Muscle of leg (tissue), 11 donors: ENCODE measurements around the gene PPIF. TPM values are rescaled to one million over a fixed set of nuclear protein-coding genes. Genes with fewer than 3 reads are reported as not detected.

Experiments
- DNase-seq: peaks from one replicate; pipeline ENCODE4 v3.0.0; 2013
- H3K27ac ChIP-seq: one replicate; pipeline ENCODE4 v1.5.1; 2013; ENCODE audit warnings: mild to moderate bottlenecking, low read length, control low read depth
- H3K27me3 ChIP-seq: one replicate; pipeline ENCODE4 v1.6.1; 2013; ENCODE audit warnings: low read length; ENCODE audit not compliant: control insufficient read depth, insufficient read depth
- H3K36me3 ChIP-seq: one replicate; pipeline ENCODE4 v1.6.1; 2013; ENCODE audit warnings: low read length; ENCODE audit not compliant: control insufficient read depth, insufficient read depth
- H3K4me1 ChIP-seq: one replicate; pipeline ENCODE4 v1.6.1; 2013; ENCODE audit warnings: low read length; ENCODE audit not compliant: control insufficient read depth, insufficient read depth
- H3K4me3 ChIP-seq: one replicate; pipeline ENCODE4 v1.5.1; 2013; ENCODE audit warnings: low read length, control low read depth
- H3K9me3 ChIP-seq: replicated peaks from 2 replicates; pipeline ENCODE4 v1.6.1; 2013; ENCODE audit warnings: low read depth, low read length; ENCODE audit not compliant: control insufficient read depth
- WGBS: methylation state at CpG from one replicate; pipeline ENCODE4 v1.1.5; 2013; ENCODE audit warnings: missing lambda C conversion rate; ENCODE audit not compliant: insufficient coverage; 5-methylcytosine and 5-hydroxymethylcytosine counted together
- polyA plus RNA-seq, 8 donors: library from polyadenylated mRNA; unstranded; fragments of 120-200 nt; gene quantifications; one replicate each; pipeline versions ENCODE4 v1.2.1 to v1.2.3, GENCODE V29; 2013; ENCODE audit warnings: inconsistent platforms in 1 of 8, low replicate concordance in 1 of 8; ENCODE audit not compliant: insufficient read length in 8 of 8, insufficient read depth in 1 of 8
- total RNA-seq: library from RNA; stranded (reverse); fragments of 120-200 nt; gene quantifications from one replicate; pipeline ENCODE4 v1.2.4, GENCODE V29; 2013

The PPIF gene
- total and polyA plus RNA-seq, 9 donors, result 8.3 to 28.6 (median 24.3) TPM

GRCh38 chr10:79321494-79321882, 25.8 kb upstream of the PPIF start:
- H3K9me3 ChIP-seq, result no peaks in the 10 kb centered on the region
- no peak overlapping the region for H3K4me3 ChIP-seq
- no peak for DNase-seq
- no peaks in the 10 kb centered on the region for H3K36me3 ChIP-seq
- H3K4me1 ChIP-seq, result peaks cover 8% of the 10 kb centered on the region
- 65% methylated on average over 2 of the region's 2 CpGs for WGBS
- no peak overlapping the region for H3K27ac ChIP-seq
- H3K27me3 ChIP-seq, result peaks cover 2% of the 10 kb centered on the region

- DNase-seq, result no peak
- no peaks in the 10 kb centered on the region for H3K9me3 ChIP-seq
- no peak overlapping the region for H3K4me3 ChIP-seq
- peaks cover 8% of the 10 kb centered on the region for H3K4me1 ChIP-seq
- peaks cover 2% of the 10 kb centered on the region for H3K27me3 ChIP-seq
- H3K36me3 ChIP-seq, result no peaks in the 10 kb centered on the region
- H3K27ac ChIP-seq, result no peak overlapping the region
Measured at GRCh38 chr10:79321951-79322350, 25.3 kb upstream of the PPIF start.

GRCh38 chr10:79322616-79323543, 24.4 kb upstream of the PPIF start:
- Histone ChIP-seq H3K27me3 (peaks cover 2% of the 10 kb centered on the region), H3K36me3 (no peaks in the 10 kb centered on the region), H3K9me3 (no peaks in the 10 kb centered on the region), H3K27ac (no peak overlapping the region), H3K4me1 (peaks cover 3% of the 10 kb centered on the region), H3K4me3 (no peak overlapping the region)
- DNase-seq, result peak; percentile 65
- WGBS, result 65% methylated on average over 14 of the region's 15 CpGs

GRCh38 chr10:79323602-79324001, 23.7 kb upstream of the PPIF start:
- H3K27ac ChIP-seq, result no peak overlapping the region

GRCh38 chr10:79324032-79324695, 23.1 kb upstream of the PPIF start:
- Histone ChIP-seq H3K36me3 (no peaks in the 10 kb centered on the region), H3K27me3 (peaks cover 2% of the 10 kb centered on the region), H3K4me3 (no peak overlapping the region), H3K4me1 (peaks cover 3% of the 10 kb centered on the region), H3K9me3 (no peaks in the 10 kb centered on the region), H3K27ac (no peak overlapping the region)
- 80% methylated on average over 5 of the region's 10 CpGs for WGBS
- no peak for DNase-seq

More at GRCh38 chr10:79323602-79324001, 23.7 kb upstream of the PPIF start:
- Histone ChIP-seq H3K4me3 (no peak overlapping the region), H3K27me3 (peaks cover 2% of the 10 kb centered on the region), H3K4me1 (peaks cover 3% of the 10 kb centered on the region), H3K9me3 (no peaks in the 10 kb centered on the region), H3K36me3 (no peaks in the 10 kb centered on the region)
- no peak for DNase-seq
- WGBS, result 83% methylated on average over 1 of the region's 1 CpG

- Histone ChIP-seq H3K9me3 (no peaks in the 10 kb centered on the region), H3K27me3 (no peaks in the 10 kb centered on the region), H3K27ac (no peak overlapping the region), H3K4me1 (peaks cover 3% of the 10 kb centered on the region), H3K36me3 (no peaks in the 10 kb centered on the region), H3K4me3 (no peak overlapping the region)
- 90% methylated on average over 2 of the region's 3 CpGs for WGBS
- no peak for DNase-seq
Measured at GRCh38 chr10:79326361-79327089, 20.7 kb upstream of the PPIF start.

- 75% methylated on average over 8 of the region's 8 CpGs for WGBS
- Histone ChIP-seq H3K27ac (no peak overlapping the region), H3K36me3 (no peaks in the 10 kb centered on the region), H3K27me3 (no peaks in the 10 kb centered on the region), H3K4me3 (no peak overlapping the region), H3K9me3 (no peaks in the 10 kb centered on the region), H3K4me1 (peaks cover 3% of the 10 kb centered on the region)
- DNase-seq, result no peak
Measured at GRCh38 chr10:79327090-79327457, 20.2 kb upstream of the PPIF start.

- H3K27ac ChIP-seq, result no peak overlapping the region
- no peaks in the 10 kb centered on the region for H3K27me3 ChIP-seq
- no peaks in the 10 kb centered on the region for H3K4me1 ChIP-seq
- 79% methylated on average over 5 of the region's 6 CpGs for WGBS
- no peak for DNase-seq
- peaks cover 2% of the 10 kb centered on the region for H3K9me3 ChIP-seq
- no peaks in the 10 kb centered on the region for H3K36me3 ChIP-seq
- H3K4me3 ChIP-seq, result no peak overlapping the region
Measured at GRCh38 chr10:79328147-79328701, 19.0 kb upstream of the PPIF start.

GRCh38 chr10:79328737-79329504, 18.3 kb upstream of the PPIF start:
- H3K27ac ChIP-seq, result no peak overlapping the region

More at GRCh38 chr10:79328737-79329504, 18.3 kb upstream of the PPIF start:
- no peaks in the 10 kb centered on the region for H3K36me3 ChIP-seq
- H3K4me1 ChIP-seq, result no peaks in the 10 kb centered on the region
- 92% methylated on average over 11 of the region's 14 CpGs for WGBS
- no peak overlapping the region for H3K4me3 ChIP-seq
- H3K27me3 ChIP-seq, result no peaks in the 10 kb centered on the region
- DNase-seq, result no peak
- peaks cover 2% of the 10 kb centered on the region for H3K9me3 ChIP-seq
